Central memory CD8-positive, alpha-beta T cell (primary cell): Measurements from ENCODE around the gene MED22.

Experiments used
- ATAC-seq: fragments of 150-1000 bp; cut with Tn5 transposase; replicated peaks from 2 replicates; pipeline ENCODE4 v1.10.0; 2022; ENCODE audit warnings: mild to moderate bottlenecking, moderate FRiP score, moderate number of reproducible peaks; ENCODE audit not compliant: poor library complexity, severe bottlenecking; ENCODE audit errors: extremely low read depth
- DNase-seq, 2 donors: peaks; one replicate each; pipeline ENCODE4 v3.0.0; 2021; ENCODE audit warnings: low spot score in 2 of 2
- H3K27ac Mint-ChIP-seq: one replicate; pipeline ENCODE4 v1.8.0; 2022; ENCODE audit warnings: low read depth, mild to moderate bottlenecking, moderate library complexity, mixed read lengths
- H3K27me3 Mint-ChIP-seq: one replicate; pipeline ENCODE4 v1.8.0; 2022; ENCODE audit warnings: mixed read lengths
- H3K36me3 Mint-ChIP-seq: one replicate; pipeline ENCODE4 v1.8.0; 2022; ENCODE audit warnings: mild to moderate bottlenecking, moderate library complexity, mixed read lengths; ENCODE audit not compliant: insufficient read depth
- H3K4me1 Mint-ChIP-seq: one replicate; pipeline ENCODE4 v1.8.0; 2022; ENCODE audit warnings: mixed read lengths
- H3K4me3 Mint-ChIP-seq: one replicate; pipeline ENCODE4 v1.8.0; 2022; ENCODE audit warnings: mild to moderate bottlenecking, moderate library complexity, mixed read lengths
- H3K9me3 Mint-ChIP-seq: one replicate; pipeline ENCODE4 v1.8.0; 2022; ENCODE audit warnings: mixed read lengths

The MED22 gene

GRCh38 chr9:133347515-133347984, 381 bp downstream of the MED22 start:
- peaks cover 59% of the 10 kb centered on the region for H3K36me3 Mint-ChIP-seq
- H3K4me3 Mint-ChIP-seq: peak overlapping the region; percentile 92
- H3K27me3 Mint-ChIP-seq: no peaks in the 10 kb centered on the region
- peak; percentile 44 for ATAC-seq
- peak overlapping the region; percentile 96 for H3K27ac Mint-ChIP-seq
- DNase-seq: no peak
- peaks cover 41% of the 10 kb centered on the region for H3K4me1 Mint-ChIP-seq
- no peaks in the 10 kb centered on the region for H3K9me3 Mint-ChIP-seq

DNA sequence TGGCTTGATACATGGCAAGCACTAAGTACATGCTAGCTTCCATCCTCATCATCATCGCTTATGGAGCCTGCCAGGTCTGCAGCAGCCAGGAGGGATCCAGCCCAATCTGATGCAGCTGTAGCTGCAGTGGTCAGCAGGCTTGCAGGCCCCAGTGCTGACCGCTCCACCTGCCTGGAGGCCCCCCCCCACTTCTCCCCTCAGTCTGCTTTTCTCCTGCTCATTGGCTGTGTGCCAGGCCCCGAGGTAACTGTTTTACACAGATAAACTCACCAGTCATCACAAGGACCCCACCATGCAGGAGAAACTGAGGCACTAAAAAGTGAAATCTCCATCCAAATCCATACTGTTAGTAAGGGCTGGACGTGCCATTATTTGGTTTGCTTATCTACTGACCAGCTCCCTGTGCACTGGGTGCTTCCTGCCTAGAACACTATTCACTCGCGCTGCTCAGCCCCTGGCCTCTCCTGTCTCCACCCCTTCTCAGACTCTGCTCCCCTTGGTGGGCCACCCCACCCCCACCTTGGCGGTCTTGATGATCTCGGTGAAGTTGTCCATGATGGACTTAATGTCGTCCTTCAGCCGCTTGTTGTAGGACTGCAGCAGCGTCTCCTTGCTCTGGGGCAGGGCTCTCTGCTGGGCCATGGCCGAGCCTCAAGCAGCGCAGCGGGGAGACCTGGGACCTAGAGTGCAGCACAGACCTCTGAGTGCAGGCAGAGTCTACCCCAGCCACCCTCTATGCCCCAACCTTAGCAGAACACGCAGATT, 1.7 kb downstream of the MED22 start:
- Mint-ChIP-seq H3K4me3 (peak overlapping the region; percentile 92), H3K4me1 (peaks cover 52% of the 10 kb centered on the region), H3K27me3 (no peaks in the 10 kb centered on the region), H3K36me3 (peaks cover 49% of the 10 kb centered on the region), H3K9me3 (no peaks in the 10 kb centered on the region), H3K27ac (no peak overlapping the region)
- DNase-seq (no peak), ATAC-seq (no peak)

DNA sequence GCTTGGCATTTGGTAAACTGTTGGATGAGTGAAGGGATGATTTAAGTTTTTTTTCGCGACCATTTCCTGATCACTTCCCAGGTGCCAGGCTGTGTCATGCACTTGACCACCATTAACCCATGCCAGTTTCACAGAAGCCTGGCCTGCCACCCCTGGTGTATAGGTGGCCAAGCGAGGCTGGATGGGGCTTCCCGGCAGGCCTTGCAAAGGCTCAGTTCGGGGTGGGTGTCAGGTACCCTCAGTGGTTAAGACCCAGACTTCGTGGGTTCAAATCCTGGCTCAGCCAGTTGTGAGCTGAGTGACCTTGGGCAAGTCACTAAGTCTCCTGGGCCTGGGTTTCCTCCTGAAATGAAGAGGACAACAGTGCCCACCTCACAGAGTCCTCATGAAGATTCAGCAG, 2.3 kb downstream of the MED22 start:
- no peak overlapping the region for H3K27ac Mint-ChIP-seq
- no peaks in the 10 kb centered on the region for H3K9me3 Mint-ChIP-seq
- DNase-seq: no peak
- ATAC-seq: no peak
- H3K27me3 Mint-ChIP-seq: no peaks in the 10 kb centered on the region
- H3K4me1 Mint-ChIP-seq: peaks cover 55% of the 10 kb centered on the region
- H3K4me3 Mint-ChIP-seq: no peak overlapping the region
- peaks cover 43% of the 10 kb centered on the region for H3K36me3 Mint-ChIP-seq

DNA sequence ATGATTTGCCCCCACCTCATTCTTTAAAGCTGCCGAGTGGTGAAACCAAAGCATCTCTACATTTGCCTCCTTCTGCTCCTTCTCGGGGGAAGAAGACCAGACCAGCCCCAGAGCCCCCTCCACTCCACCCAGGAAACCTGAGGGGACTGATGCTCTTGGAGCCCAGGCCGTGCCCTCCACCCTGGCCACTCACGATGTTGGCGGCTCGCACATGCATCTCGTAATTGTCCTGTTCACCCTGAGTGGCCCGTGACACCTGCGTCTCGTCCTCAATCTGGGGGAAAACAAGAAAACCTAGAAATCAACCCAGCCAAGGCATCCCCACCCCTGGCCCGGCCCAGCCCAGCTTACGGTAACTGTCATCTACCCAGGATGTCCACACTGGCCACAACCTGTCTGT, 3.0 kb downstream of the MED22 start:
- DNase-seq (no peak), ATAC-seq (no peak)
- Mint-ChIP-seq H3K9me3 (no peaks in the 10 kb centered on the region), H3K27ac (no peak overlapping the region), H3K4me1 (peaks cover 57% of the 10 kb centered on the region), H3K36me3 (peaks cover 37% of the 10 kb centered on the region), H3K27me3 (no peaks in the 10 kb centered on the region), H3K4me3 (no peak overlapping the region)

DNA sequence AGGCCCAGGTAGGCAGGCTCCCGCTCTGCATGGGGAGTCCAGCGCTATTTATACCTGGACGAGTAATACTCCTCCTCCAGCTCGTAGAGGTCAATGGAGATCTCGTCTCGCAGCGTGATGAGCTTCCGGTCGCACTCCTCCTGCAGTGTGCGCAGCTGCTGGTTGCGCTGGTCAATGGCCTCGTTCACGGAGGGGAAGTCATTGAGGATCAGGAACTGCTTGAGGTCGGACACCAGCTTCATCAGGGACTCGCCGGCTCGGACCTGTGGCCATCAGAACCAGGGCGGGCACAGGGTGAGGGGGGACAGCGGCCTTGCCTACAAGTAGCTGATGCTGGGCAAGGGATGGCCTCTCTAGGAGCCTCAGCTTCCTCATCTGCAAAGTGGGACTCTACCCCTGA, 3.9 kb downstream of the MED22 start:
- Mint-ChIP-seq H3K36me3 (peaks cover 31% of the 10 kb centered on the region), H3K27ac (no peak overlapping the region), H3K4me3 (no peak overlapping the region)

DNA sequence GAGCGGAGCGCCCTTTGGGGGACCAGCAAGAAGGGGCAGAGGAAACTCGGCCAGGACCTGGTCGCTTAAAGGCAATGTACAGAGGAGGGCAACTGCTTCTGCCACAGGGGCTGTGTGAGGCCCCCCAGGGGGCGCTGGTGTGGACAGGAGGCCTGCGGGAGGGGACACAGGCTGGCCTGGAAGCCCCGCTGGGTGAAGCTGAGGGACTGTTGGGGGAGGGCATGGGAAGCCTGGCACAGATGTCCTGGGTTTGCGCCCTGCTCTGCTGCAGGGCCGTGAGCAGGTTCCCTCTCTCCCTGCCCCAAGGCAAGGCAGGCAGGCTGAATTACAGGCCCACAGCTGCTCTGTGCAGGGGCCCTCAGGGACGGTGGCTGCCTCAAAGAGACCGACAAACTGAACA, 5.4 kb downstream of the MED22 start:
- Mint-ChIP-seq H3K4me1 (peaks cover 46% of the 10 kb centered on the region), H3K4me3 (no peak overlapping the region), H3K36me3 (peaks cover 22% of the 10 kb centered on the region), H3K27ac (no peak overlapping the region), H3K27me3 (no peaks in the 10 kb centered on the region), H3K9me3 (no peaks in the 10 kb centered on the region)
- DNase-seq: no peak
- no peak for ATAC-seq

More for the DNA sequence above, 3.9 kb downstream of the MED22 start:
- H3K27me3 Mint-ChIP-seq: no peaks in the 10 kb centered on the region
- H3K9me3 Mint-ChIP-seq: no peaks in the 10 kb centered on the region
- ATAC-seq (no peak), DNase-seq (no peak)
- H3K4me1 Mint-ChIP-seq: peaks cover 57% of the 10 kb centered on the region

DNA sequence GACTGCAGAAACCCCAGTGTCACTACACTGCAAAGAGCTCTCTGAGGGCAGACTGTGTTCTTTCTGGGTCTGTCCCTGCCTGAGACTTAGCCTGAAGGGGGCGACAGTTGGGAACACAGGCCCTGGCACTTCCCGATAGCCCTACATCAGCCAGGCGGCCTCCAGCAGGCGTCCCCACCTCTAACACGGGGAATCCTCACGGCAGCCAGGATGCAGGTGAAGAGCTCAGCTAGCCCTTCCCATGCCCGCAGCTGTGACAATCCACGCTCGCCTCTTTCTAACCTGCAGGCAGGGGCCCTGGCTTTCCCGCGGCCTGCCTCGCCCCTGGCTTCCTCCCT, 5.9 kb downstream of the MED22 start:
- peaks cover 22% of the 10 kb centered on the region for H3K36me3 Mint-ChIP-seq
- no peak for DNase-seq
- H3K4me1 Mint-ChIP-seq: peaks cover 44% of the 10 kb centered on the region
- no peak for ATAC-seq
- no peaks in the 10 kb centered on the region for H3K27me3 Mint-ChIP-seq
- no peak overlapping the region for H3K27ac Mint-ChIP-seq
- no peaks in the 10 kb centered on the region for H3K9me3 Mint-ChIP-seq
- H3K4me3 Mint-ChIP-seq: no peak overlapping the region

GRCh38 chr9:133341369-133342068, 6.4 kb downstream of the MED22 start:
- Mint-ChIP-seq H3K4me1 (peaks cover 38% of the 10 kb centered on the region), H3K36me3 (peaks cover 22% of the 10 kb centered on the region), H3K27me3 (no peaks in the 10 kb centered on the region), H3K4me3 (no peak overlapping the region), H3K27ac (no peak overlapping the region), H3K9me3 (no peaks in the 10 kb centered on the region)
- DNase-seq (no peak), ATAC-seq (no peak)

- Mint-ChIP-seq H3K36me3 (peaks cover 25% of the 10 kb centered on the region), H3K4me1 (peaks cover 38% of the 10 kb centered on the region), H3K27ac (no peak overlapping the region), H3K9me3 (no peaks in the 10 kb centered on the region), H3K27me3 (no peaks in the 10 kb centered on the region), H3K4me3 (no peak overlapping the region)
- DNase-seq (no peak), ATAC-seq (no peak)
These were observed 7.0 kb downstream of the MED22 start for GRCh38 chr9:133340916-133341315.

DNA sequence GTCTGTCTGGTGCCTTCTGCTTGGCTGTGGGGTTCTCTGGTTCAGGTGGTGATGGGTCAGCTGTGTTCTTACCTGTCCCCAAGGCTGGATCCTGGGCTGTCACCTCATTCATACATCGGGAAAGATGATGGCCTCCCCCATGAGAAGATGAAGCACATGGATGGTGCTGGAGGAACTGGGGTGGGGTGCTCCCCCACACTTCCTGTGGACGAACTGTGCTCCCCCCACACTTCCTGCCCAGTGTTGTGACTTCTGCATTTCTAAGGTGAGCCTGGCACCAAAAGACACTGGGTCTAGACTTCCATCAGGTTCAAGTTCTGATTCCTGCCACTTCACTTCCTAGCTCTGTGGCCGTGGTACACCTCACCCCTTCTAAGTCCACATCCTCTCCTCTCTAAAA, 7.7 kb downstream of the MED22 start:
- H3K9me3 Mint-ChIP-seq: no peaks in the 10 kb centered on the region
- peaks cover 44% of the 10 kb centered on the region for H3K4me1 Mint-ChIP-seq
- H3K27me3 Mint-ChIP-seq: no peaks in the 10 kb centered on the region
- H3K4me3 Mint-ChIP-seq: no peak overlapping the region
- no peak overlapping the region for H3K27ac Mint-ChIP-seq
- no peak for DNase-seq
- ATAC-seq: no peak
- H3K36me3 Mint-ChIP-seq: peaks cover 30% of the 10 kb centered on the region

- ATAC-seq (no peak), DNase-seq (no peak)
- H3K4me3 Mint-ChIP-seq: no peak overlapping the region
- H3K9me3 Mint-ChIP-seq: no peaks in the 10 kb centered on the region
- peaks cover 46% of the 10 kb centered on the region for H3K4me1 Mint-ChIP-seq
- H3K27me3 Mint-ChIP-seq: no peaks in the 10 kb centered on the region
- peaks cover 30% of the 10 kb centered on the region for H3K36me3 Mint-ChIP-seq
- H3K27ac Mint-ChIP-seq: no peak overlapping the region
These were observed 8.3 kb downstream of the MED22 start for GRCh38 chr9:133339641-133340040.

GRCh38 chr9:133335924-133336811, 11.8 kb downstream of the MED22 start, which contains the start of gene SURF6:
Gene SURF6, minus strand, starts transcription at chr9:133336188. Its CDS starts 56 bp downstream, at chr9:133336132.
- H3K36me3 Mint-ChIP-seq: peaks cover 34% of the 10 kb centered on the region
- no peaks in the 10 kb centered on the region for H3K9me3 Mint-ChIP-seq
- ATAC-seq: peak; percentile 94
- peak within 1 kb of the TSS; percentile 92 for H3K27ac Mint-ChIP-seq
- peaks cover 45% of the 10 kb centered on the region for H3K4me1 Mint-ChIP-seq
- peak within 1 kb of the TSS; percentile 93 for H3K4me3 Mint-ChIP-seq
- no peaks in the 10 kb centered on the region for H3K27me3 Mint-ChIP-seq
- DNase-seq: peak; percentile 88 to 89
